ENCODE measurements around the gene OR4A16.

Gene OR4A16, protein sequence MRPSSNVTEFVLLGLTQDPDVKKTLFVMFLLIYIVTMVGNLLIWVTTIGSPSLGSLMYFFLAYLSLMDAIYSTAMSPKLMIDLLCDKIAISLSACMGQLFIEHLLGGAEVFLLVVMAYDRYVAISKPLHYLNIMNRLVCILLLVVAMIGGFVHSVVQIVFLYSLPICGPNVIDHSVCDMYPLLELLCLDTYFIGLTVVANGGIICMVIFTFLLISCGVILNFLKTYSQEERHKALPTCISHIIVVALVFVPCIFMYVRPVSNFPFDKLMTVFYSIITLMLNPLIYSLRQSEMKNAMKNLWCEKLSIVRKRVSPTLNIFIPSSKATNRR

GRCh38 chr11:55342901-55343300 lies at the start of gene OR4A16:
Gene OR4A16 (plus strand): TSS chr11:55343201. CDS start chr11:55343201, 0 bp downstream.
- no peak for DNase-seq

- DNase-seq: no peak
Observed at GRCh38 chr11:55324500-55324899, 18.5 kb upstream of the OR4A16 start.

- DNase-seq: no peak
Observed at GRCh38 chr11:55345306-55345705, 2.3 kb downstream of the OR4A16 start.

DNA sequence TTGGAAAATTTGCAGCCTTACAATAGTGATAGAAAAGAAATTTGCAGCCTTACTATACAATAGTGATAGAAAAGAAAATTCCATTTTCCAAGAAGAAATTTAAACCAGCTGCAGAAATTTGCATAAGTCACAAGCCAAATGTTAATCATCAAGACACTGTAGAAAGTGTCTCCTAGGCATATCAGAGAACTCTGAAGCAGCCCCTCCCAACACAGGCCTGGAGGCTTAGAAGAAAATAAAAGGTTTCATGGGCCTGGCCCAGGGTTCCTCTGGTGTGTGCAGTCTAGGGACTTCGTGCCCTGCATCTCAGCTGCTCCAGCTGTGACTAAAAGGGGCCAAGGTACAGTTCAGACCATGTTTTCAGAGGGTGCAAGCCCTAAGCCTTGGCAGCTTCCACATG lies 6.0 kb downstream of the OR4A16 start:
- DNase-seq: no peak

DNA sequence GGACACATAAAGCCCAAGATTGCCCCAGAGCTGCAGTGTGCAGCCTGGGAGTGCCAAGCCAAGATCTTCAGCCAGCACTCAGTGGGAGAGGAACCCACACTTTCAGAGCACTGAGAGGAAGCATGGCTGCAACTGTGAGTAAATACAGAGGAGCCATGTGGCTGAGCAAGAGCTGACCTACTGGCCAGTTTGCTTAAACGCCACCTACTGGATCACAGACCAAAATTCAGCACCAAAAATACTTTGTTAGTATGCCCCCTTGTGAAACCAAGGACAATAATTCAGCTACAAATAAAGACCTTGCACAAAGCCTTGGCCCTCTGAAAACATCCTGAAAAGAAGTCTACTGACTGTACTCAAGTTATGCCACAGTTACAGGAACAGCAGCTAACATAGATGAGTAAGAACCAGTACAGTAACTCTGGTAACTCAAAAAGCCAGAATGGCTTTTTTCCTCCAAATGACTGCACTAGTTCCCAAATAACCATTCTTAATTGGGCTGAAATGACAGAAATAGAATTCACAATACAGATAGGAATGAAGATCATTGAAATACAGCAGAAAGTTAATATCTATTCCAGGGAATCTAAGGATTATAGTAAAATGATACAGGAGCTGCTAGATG lies 14.7 kb downstream of the OR4A16 start:
- DNase-seq: no peak

- no peak for DNase-seq
Observed at GRCh38 chr11:55367674-55368073, 24.7 kb downstream of the OR4A16 start, which contains the start of gene OR4A15. Gene OR4A15 (plus strand): TSS chr11:55367974. CDS start chr11:55367974, 0 bp downstream.
